ENCODE measurements around the gene U2AF1L4. TPM values are rescaled to one million over a fixed set of nuclear protein-coding genes. Genes with fewer than 3 reads are reported as not detected.
A peak's percentile ranks its signal among the peaks of the same experiment; 100 is the strongest.

U2AF1L4 gene
- total RNA-seq, 4 donors from 2014 or later, result 7.9 to 31.1 (median 20.9) TPM

DNA sequence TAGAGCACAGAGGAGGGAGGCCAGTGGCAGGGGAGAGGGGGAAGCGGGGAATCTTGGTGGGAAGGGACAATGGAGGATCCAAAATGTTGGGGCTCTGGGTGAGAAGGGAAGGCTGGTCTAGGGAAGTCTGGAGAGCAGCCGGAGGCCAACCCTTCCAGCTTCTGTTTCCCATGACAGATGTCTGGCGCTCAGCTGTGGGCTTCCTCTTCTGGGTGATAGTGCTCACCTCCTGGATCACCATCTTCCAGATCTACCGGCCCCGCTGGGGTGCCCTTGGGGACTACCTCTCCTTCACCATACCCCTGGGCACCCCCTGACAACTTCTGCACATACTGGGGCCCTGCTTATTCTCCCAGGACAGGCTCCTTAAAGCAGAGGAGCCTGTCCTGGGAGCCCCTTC, 1.3 kb upstream of the U2AF1L4 start:
- Histone ChIP-seq H3K27me3 (no peaks in the 10 kb centered on the region), H3K4me3 (peak overlapping the region in 2 of 4 donors; percentile 78 to 92)

GRCh38 chr19:35746087-35746462, 857 bp upstream of the U2AF1L4 start:
- H3K27me3 ChIP-seq, result no peaks in the 10 kb centered on the region
- intact Hi-C loops (cut with DNase I), result no loop called here
- no peaks in the 10 kb centered on the region for H3K9me3 ChIP-seq
- TF ChIP-seq CTCF (IDR thresholded peaks at IDR 0.05) (no peak), EP300 (IDR thresholded peaks at IDR 0.05) (no peak), POLR2AphosphoS5 (IDR thresholded peaks at IDR 0.05) (no peak), POLR2A (IDR thresholded peaks at IDR 0.05; ENCODE audit: low read depth) (no peak)
- H3K4me1 ChIP-seq, result peaks cover 39 to 82% (median 57%) of the 10 kb centered on the region in 4 donors
- WGBS, result 17% methylated on average over 4 of the region's 4 CpGs
- H3K36me3 ChIP-seq, result peaks cover 0 to 24% (median 13%) of the 10 kb centered on the region in 4 donors
- peak overlapping the region; percentile 94 to 100 (median 99) for H3K27ac ChIP-seq (replicated peaks in 1 of 4)
- no peak for DNase-seq (ENCODE audit: extremely low spot score)
- peak overlapping the region; percentile 64 to 99 (median 85) for H3K4me3 ChIP-seq

More for the DNA sequence above, 1.3 kb upstream of the U2AF1L4 start:
- intact Hi-C loops (cut with DNase I), result no loop called here
- Histone ChIP-seq H3K9me3 (no peaks in the 10 kb centered on the region), H3K27ac (replicated peaks in 1 of 4) (peak overlapping the region in 3 of 4 donors; percentile 94 to 100 (median 98)), H3K4me1 (peaks cover 36 to 78% (median 55%) of the 10 kb centered on the region in 4 donors), H3K36me3 (peaks cover 0 to 25% (median 13%) of the 10 kb centered on the region in 4 donors)
- TF ChIP-seq EP300 (IDR thresholded peaks at IDR 0.05), result no peak
- TF ChIP-seq CTCF (IDR thresholded peaks at IDR 0.05), result no peak
- no peak for TF ChIP-seq POLR2AphosphoS5 (IDR thresholded peaks at IDR 0.05)
- no peak for TF ChIP-seq POLR2A (IDR thresholded peaks at IDR 0.05; ENCODE audit: low read depth)
- no peak for DNase-seq (ENCODE audit: extremely low spot score)
- WGBS, result 81% methylated on average over 5 of the region's 5 CpGs

DNA sequence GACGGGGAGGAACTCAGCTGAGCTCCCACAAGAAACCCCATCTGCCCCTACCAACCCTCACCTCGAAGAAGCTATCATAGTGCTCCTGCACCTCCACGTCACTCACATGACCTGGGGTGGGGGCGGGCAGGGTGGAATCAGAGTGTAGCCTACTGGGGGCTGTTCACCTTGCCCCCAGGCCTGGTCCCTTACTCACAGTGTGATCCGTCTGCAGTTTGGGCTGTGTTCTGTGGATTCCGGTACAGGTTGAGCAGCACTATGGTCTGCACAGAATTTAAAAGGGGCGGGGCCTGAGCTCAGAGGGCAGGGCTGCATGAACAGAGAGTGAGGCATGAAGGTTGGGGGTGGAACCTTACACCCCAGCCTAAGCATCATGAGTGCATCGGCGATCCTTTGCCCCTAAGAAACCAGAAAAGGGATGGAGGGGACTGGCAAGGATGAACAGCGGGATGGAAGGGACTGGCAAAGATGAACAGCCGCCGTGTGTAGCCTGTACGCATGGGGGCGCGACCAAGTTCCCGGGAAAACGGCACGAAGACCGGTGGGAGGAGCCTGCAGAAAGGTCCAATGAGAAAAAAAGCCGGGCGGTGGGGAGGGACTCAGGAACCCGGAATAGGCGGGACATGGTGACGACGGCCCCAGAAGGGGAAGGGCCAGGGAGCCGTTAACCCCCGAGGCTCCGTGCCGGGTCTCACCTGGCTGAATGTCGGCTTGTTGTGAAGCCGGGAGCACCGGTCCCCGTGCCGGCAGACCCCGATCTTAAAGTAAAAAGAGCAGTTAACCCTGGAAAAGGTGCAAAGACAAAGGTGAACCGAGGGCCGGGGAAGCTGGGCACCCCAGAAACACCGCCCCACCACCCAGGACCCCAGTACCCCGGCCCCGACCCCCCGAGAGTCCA, 539 bp downstream of the U2AF1L4 start:
- Histone ChIP-seq H3K27ac (replicated peaks in 1 of 4) (peak overlapping the region; percentile 94 to 100 (median 99)), H3K4me3 (peak overlapping the region; percentile 64 to 99 (median 85)), H3K4me1 (peaks cover 45 to 83% (median 59%) of the 10 kb centered on the region in 4 donors), H3K27me3 (no peaks in the 10 kb centered on the region), H3K9me3 (no peaks in the 10 kb centered on the region), H3K36me3 (peaks cover 0 to 24% (median 13%) of the 10 kb centered on the region in 4 donors)
- no peak for TF ChIP-seq EP300 (IDR thresholded peaks at IDR 0.05)
- TF ChIP-seq POLR2AphosphoS5 (IDR thresholded peaks at IDR 0.05), result peak in 1 of 2 donors; percentile 28
- TF ChIP-seq CTCF (IDR thresholded peaks at IDR 0.05), result peak; percentile 50 to 70 (median 51)
- peak; percentile 99 for DNase-seq (ENCODE audit: extremely low spot score)
- intact Hi-C loops (cut with DNase I), result no loop called here
- WGBS, result 8% methylated on average over 31 of the region's 41 CpGs

DNA sequence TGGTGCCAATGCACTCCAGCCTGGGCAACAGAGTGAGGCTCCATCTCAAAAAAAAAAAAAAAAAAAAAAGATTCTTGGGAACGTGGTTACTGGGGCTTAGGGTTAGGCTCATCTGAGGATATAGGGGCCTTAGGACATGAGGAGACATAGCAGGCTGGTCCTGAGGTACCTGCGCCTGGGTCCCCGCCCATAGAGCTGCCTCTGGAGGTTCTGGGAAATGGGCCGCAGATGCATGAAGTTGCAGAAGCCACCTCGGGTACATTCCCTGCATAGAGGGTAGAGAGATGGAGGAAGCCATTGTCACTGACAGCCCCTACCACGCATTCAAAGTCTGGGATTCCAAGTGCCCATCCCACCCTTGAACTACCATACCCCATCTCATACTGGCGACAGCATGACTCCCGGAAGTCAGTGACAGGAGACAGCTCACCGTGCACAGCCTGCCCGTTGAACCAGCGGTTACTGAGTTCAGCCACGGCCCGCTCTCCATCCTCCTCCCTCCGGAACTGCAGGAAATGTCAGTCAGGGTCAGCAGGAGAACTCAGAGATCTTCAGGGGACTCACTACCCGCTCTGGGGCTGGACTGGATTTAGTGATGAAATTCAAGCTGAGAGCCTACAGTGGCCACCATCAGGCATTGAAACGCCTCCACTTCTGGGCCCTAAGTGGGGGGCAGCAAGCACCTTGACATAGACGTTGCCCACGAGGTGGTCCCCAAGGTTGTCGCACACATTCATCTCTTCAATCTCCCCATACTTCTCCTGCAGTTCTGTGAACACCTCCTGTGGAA, 1.4 kb downstream of the U2AF1L4 start:
- 83% methylated on average over 19 of the region's 19 CpGs for WGBS
- no peak for DNase-seq (ENCODE audit: extremely low spot score)

More for the DNA sequence above, 1.4 kb downstream of the U2AF1L4 start:
- no peak for TF ChIP-seq POLR2A (IDR thresholded peaks at IDR 0.05; ENCODE audit: low read depth)
- TF ChIP-seq POLR2AphosphoS5 (IDR thresholded peaks at IDR 0.05), result no peak
- TF ChIP-seq EP300 (IDR thresholded peaks at IDR 0.05), result no peak
- Histone ChIP-seq H3K27ac (replicated peaks in 1 of 4) (peak overlapping the region; percentile 94 to 100 (median 99)), H3K4me1 (peaks cover 39 to 83% (median 57%) of the 10 kb centered on the region in 4 donors), H3K36me3 (peaks cover 0 to 29% (median 18%) of the 10 kb centered on the region in 4 donors), H3K4me3 (peak overlapping the region; percentile 64 to 99 (median 85)), H3K27me3 (no peaks in the 10 kb centered on the region), H3K9me3 (no peaks in the 10 kb centered on the region)
- intact Hi-C loops (cut with DNase I), result no loop called here
